ENCODE measurements around the gene GFOD2. TPM values are rescaled to one million over a fixed set of nuclear protein-coding genes. Genes with fewer than 3 reads are reported as not detected.

GFOD2 gene
- total and polyA plus RNA-seq, 2 of the 8 experiments (the other 6 are each of a cell fraction or from before 2014, with no cell fraction given) = 21.4 to 33.2 TPM

- TF ChIP-seq ZNF274 (IDR thresholded peaks at IDR 0.05; ENCODE audit: borderline replicate concordance, extremely low read depth, low read length) (no peak), BACH1 (IDR thresholded peaks at IDR 0.05; ENCODE audit: low read length) (no peak), SRF (IDR thresholded peaks at IDR 0.05; ENCODE audit: low read depth, low read length) (no peak), BRCA1 (IDR thresholded peaks at IDR 0.05; ENCODE audit: low read depth, low read length) (no peak), EP300 (IDR thresholded peaks at IDR 0.05; ENCODE audit: borderline replicate concordance in 1 of 2, low read depth in 2 of 2, low read length in 2 of 2) (no peak), EZH2 (IDR thresholded peaks at IDR 0.05; ENCODE audit: low read depth, low read length, severe bottlenecking) (no peak), KDM4A (IDR thresholded peaks at IDR 0.05; ENCODE audit: low read depth, low read length, severe bottlenecking) (no peak), NRF1 (IDR thresholded peaks at IDR 0.05; ENCODE audit: low read depth, low read length) (no peak)
Observed at GRCh38 chr16:67767953-67768352, 48.8 kb upstream of the GFOD2 start (continued).

Measured in H1 (cell line).